ENCODE results near the gene MYO1D. TPM values are rescaled to one million over a fixed set of nuclear protein-coding genes. Genes with fewer than 3 reads are reported as not detected.
"Not testable (repeated sequence)": the region's sequence is repeated elsewhere in the genome, so short reads cannot be mapped to it uniquely, and the experiment has no call there.

Gene MYO1D
- total and polyA plus RNA-seq, 2 experiments from 2014 or later = 34.3 to 43.7 TPM

GRCh38 chr17:32453370-32453769 lies 423.6 kb downstream of the MYO1D start:
- Histone ChIP-seq H3K4me3 (no peak overlapping the region), H3K4me1 (ENCODE audit: low read depth) (no peaks in the 10 kb centered on the region), H3K27ac (no peak overlapping the region), H3K27me3 (no peaks in the 10 kb centered on the region), H3K36me3 (peaks cover 64% of the 10 kb centered on the region), H3K9me3 (ENCODE audit: low read depth) (no peaks in the 10 kb centered on the region)
- no peak for TF ChIP-seq CTCF (IDR thresholded peaks at IDR 0.05; ENCODE audit: low read depth, low read length)
- DNase-seq (ENCODE audit: low read depth in 1 of 2, low spot score in 1 of 2) = no peak

GRCh38 chr17:32452281-32452680 lies 424.6 kb downstream of the MYO1D start:
- Histone ChIP-seq H3K27ac (no peak overlapping the region), H3K4me3 (no peak overlapping the region), H3K9me3 (ENCODE audit: low read depth) (no peaks in the 10 kb centered on the region), H3K4me1 (ENCODE audit: low read depth) (no peaks in the 10 kb centered on the region), H3K27me3 (no peaks in the 10 kb centered on the region), H3K36me3 (peaks cover 73% of the 10 kb centered on the region)
- no peak for DNase-seq (ENCODE audit: low read depth in 1 of 2, low spot score in 1 of 2)
- no peak for TF ChIP-seq CTCF (IDR thresholded peaks at IDR 0.05; ENCODE audit: low read depth, low read length)

- TF ChIP-seq CTCF (IDR thresholded peaks at IDR 0.05; ENCODE audit: low read depth, low read length) = no peak
- no peaks in the 10 kb centered on the region for H3K27me3 ChIP-seq
- no peak for DNase-seq (ENCODE audit: low read depth in 1 of 2, low spot score in 1 of 2)
- no peak overlapping the region for H3K4me3 ChIP-seq
- H3K4me1 ChIP-seq (ENCODE audit: low read depth) = no peaks in the 10 kb centered on the region
- no peaks in the 10 kb centered on the region for H3K9me3 ChIP-seq (ENCODE audit: low read depth)
- H3K27ac ChIP-seq = no peak overlapping the region
- peaks cover 75% of the 10 kb centered on the region for H3K36me3 ChIP-seq
Measured at GRCh38 chr17:32451879-32452278, 425.0 kb downstream of the MYO1D start.

- H3K27me3 ChIP-seq; DNase-seq (ENCODE audit: low read depth in 1 of 2, low spot score in 1 of 2); H3K9me3 ChIP-seq (ENCODE audit: low read depth); H3K4me3 ChIP-seq; H3K27ac ChIP-seq: not testable (repeated sequence)
- peaks cover 10% of the 10 kb centered on the region for H3K4me1 ChIP-seq (ENCODE audit: low read depth)
- peaks cover 71% of the 10 kb centered on the region for H3K36me3 ChIP-seq
Measured at GRCh38 chr17:32450379-32450778, 426.5 kb downstream of the MYO1D start.

- no peak for TF ChIP-seq CTCF (IDR thresholded peaks at IDR 0.05; ENCODE audit: low read depth, low read length)
- Histone ChIP-seq H3K9me3 (ENCODE audit: low read depth) (no peaks in the 10 kb centered on the region), H3K4me3 (no peak overlapping the region), H3K27ac (no peak overlapping the region), H3K4me1 (ENCODE audit: low read depth) (peaks cover 11% of the 10 kb centered on the region), H3K36me3 (peaks cover 66% of the 10 kb centered on the region), H3K27me3 (no peaks in the 10 kb centered on the region)
- no peak for DNase-seq (ENCODE audit: low read depth in 1 of 2, low spot score in 1 of 2)
Measured at GRCh38 chr17:32449963-32450362, 427.0 kb downstream of the MYO1D start.

GRCh38 chr17:32446949-32447348 lies 430.0 kb downstream of the MYO1D start:
- Histone ChIP-seq H3K9me3 (ENCODE audit: low read depth) (no peaks in the 10 kb centered on the region), H3K4me1 (ENCODE audit: low read depth) (peaks cover 11% of the 10 kb centered on the region), H3K36me3 (peaks cover 38% of the 10 kb centered on the region), H3K27ac (no peak overlapping the region), H3K4me3 (no peak overlapping the region), H3K27me3 (no peaks in the 10 kb centered on the region)
- TF ChIP-seq CTCF (IDR thresholded peaks at IDR 0.05; ENCODE audit: low read depth, low read length) = no peak
- DNase-seq (ENCODE audit: low read depth in 1 of 2, low spot score in 1 of 2) = no peak
